Measurements from ENCODE around the gene MGAT5B. TPM values are rescaled to one million over a fixed set of nuclear protein-coding genes. Genes with fewer than 3 reads are reported as not detected.

MGAT5B gene
- total and polyA plus RNA-seq, 10 of the 15 experiments (the other 5 are each of a cell fraction or from before 2014, with no cell fraction given) = 0.13 TPM; not detected in 9

- Histone ChIP-seq H3K36me3 (ENCODE audit: control insufficient read depth in 2 of 2, insufficient read depth in 2 of 2, low read length in 1 of 2) (no peaks in the 10 kb centered on the region), H3K27me3 (replicated peaks in 1 of 2; ENCODE audit: control insufficient read depth in 2 of 2, insufficient read depth in 2 of 2, low read length in 1 of 2) (peaks cover 1 to 2% of the 10 kb centered on the region in 2 experiments; a peak in 3 of 4 replicates), H3K79me2 (ENCODE audit: control insufficient read depth, insufficient read depth, low read length) (no peaks in the 10 kb centered on the region), H2AFZ (ENCODE audit: control insufficient read depth, low read depth, low read length) (no peak overlapping the region), H3K4me2 (ENCODE audit: control insufficient read depth, insufficient read depth) (no peak overlapping the region), H3K27ac (ENCODE audit: control insufficient read depth, insufficient read depth) (no peak overlapping the region), H4K20me1 (ENCODE audit: control insufficient read depth, insufficient read depth) (no peaks in the 10 kb centered on the region), H3K4me1 (ENCODE audit: control insufficient read depth, insufficient read depth, low read length) (no peaks in the 10 kb centered on the region), H3K9ac (ENCODE audit: control insufficient read depth, insufficient read depth, low read length) (no peak overlapping the region), H3K9me3 (replicated peaks; ENCODE audit: control insufficient read depth, insufficient read depth, low read length) (no peaks in the 10 kb centered on the region), H3K4me3 (no peak overlapping the region)
- DNase-seq (ENCODE audit: low read depth, low spot score) (no peak), FAIRE-seq (no peak), ATAC-seq (no peak)
- intact Hi-C loops (cut with micrococcal nuclease; ENCODE audit: unreplicated experiment) (no loop called here), in situ Hi-C loops (cut with MboI) (no loop called here)
- ChIA-PET RAD21 (ENCODE audit: unreplicated experiment) (no interaction called here), CTCF (interaction anchor here (0.9 kb wide), 1 partner anchor 167 kb away, joined by 4 read pairs; no protein-coding TSS in a partner anchor), POLR2A (no interaction called here), SMC1A (ENCODE audit: uncharacterized antibody, unreplicated experiment) (no interaction called here)
- no peak for TF ChIP-seq IRF3 (IDR thresholded peaks at IDR 0.05)
- no peak for TF ChIP-seq ZZZ3 (IDR thresholded peaks at IDR 0.05; ENCODE audit: control insufficient read depth, insufficient read length, low read depth)
- TF ChIP-seq ESRRA (IDR thresholded peaks at IDR 0.05; ENCODE audit: low read length) = no peak
- TF ChIP-seq ZNF592 (IDR thresholded peaks at IDR 0.05) = no peak
- no peak for TF ChIP-seq DPF2 (IDR thresholded peaks at IDR 0.05)
- no peak for TF ChIP-seq CBX5 (IDR thresholded peaks at IDR 0.05; ENCODE audit: low read depth)
- BruUV-seq (replicated peaks) = no TSS peak
- 29% methylated on average over 5 of the region's 5 CpGs for WGBS (ENCODE audit: insufficient coverage, insufficient replicate concordance, low lambda C conversion rate, missing lambda C conversion rate)
Measured at GRCh38 chr17:76889323-76889722, 21.1 kb downstream of the MGAT5B start.
